Measurements from ENCODE around the gene CD200R1. TPM values are rescaled to one million over a fixed set of nuclear protein-coding genes. Genes with fewer than 3 reads are reported as not detected.

Gene CD200R1
- total RNA-seq, 4 donors from 2014 or later, result 0.75 to 2.1 (median 0.99) TPM

DNA sequence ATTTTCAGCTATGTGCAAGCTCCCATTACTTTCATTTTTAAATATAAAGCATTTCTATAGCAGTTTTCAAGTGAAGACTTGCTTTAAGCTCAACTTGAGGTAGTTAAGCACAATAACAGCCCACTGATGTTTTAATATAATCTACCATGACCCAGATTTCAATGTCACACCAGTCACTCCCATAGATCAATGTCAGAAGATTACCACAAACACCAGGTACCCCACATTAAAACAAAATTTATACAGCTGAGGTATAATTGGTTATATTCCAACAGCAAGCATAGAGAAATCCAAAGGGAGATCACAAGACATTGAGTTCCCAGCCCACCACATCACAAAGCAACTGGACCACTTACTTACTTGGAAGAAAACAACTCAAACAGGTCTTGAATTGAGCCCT, 38.7 kb upstream of the CD200R1 start:
- no peak for DNase-seq
- no peak overlapping the region for H3K27ac ChIP-seq
- intact Hi-C loops (cut with DNase I), result no loop called here
- TF ChIP-seq POLR2A (IDR thresholded peaks at IDR 0.05), result no peak
- TF ChIP-seq, protein P1, sequence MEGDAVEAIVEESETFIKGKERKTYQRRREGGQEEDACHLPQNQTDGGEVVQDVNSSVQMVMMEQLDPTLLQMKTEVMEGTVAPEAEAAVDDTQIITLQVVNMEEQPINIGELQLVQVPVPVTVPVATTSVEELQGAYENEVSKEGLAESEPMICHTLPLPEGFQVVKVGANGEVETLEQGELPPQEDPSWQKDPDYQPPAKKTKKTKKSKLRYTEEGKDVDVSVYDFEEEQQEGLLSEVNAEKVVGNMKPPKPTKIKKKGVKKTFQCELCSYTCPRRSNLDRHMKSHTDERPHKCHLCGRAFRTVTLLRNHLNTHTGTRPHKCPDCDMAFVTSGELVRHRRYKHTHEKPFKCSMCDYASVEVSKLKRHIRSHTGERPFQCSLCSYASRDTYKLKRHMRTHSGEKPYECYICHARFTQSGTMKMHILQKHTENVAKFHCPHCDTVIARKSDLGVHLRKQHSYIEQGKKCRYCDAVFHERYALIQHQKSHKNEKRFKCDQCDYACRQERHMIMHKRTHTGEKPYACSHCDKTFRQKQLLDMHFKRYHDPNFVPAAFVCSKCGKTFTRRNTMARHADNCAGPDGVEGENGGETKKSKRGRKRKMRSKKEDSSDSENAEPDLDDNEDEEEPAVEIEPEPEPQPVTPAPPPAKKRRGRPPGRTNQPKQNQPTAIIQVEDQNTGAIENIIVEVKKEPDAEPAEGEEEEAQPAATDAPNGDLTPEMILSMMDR (IDR thresholded peaks at IDR 0.05), result no peak
- peaks cover 6 to 8% of the 10 kb centered on the region in 2 donors for H3K4me1 ChIP-seq
- H3K36me3 ChIP-seq, result peaks cover 15 to 19% of the 10 kb centered on the region in 2 donors
- no peaks in the 10 kb centered on the region for H3K9me3 ChIP-seq
- no peaks in the 10 kb centered on the region for H3K27me3 ChIP-seq
- H3K4me3 ChIP-seq (replicated peaks in 1 of 3), result no peak overlapping the region

DNA sequence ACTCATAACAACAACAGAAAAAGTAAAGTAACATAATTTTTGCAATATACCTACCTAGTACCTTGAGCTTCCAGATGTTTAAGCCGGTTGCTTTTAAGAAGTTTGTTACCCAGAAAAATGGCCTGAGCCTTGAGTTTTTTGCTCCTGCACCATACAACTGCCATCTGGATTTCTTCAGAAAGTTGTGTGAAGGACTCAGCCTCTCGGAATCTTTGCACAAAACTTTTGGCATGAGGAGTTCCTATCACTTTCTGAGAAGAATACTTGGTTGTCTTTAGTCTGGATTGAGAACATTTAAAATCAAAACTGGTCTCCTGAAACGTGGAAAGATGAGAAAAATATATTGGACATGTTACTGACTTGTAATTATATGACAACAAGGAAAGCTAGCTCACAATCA, 33.2 kb upstream of the CD200R1 start:
- DNase-seq, result no peak
- peaks cover 42 to 47% of the 10 kb centered on the region in 2 donors for H3K36me3 ChIP-seq
- intact Hi-C loops (cut with DNase I), result no loop called here
- H3K4me1 ChIP-seq, result peaks cover 0 to 7% of the 10 kb centered on the region in 2 donors
- no peaks in the 10 kb centered on the region for H3K9me3 ChIP-seq
- no peak overlapping the region for H3K27ac ChIP-seq
- no peaks in the 10 kb centered on the region for H3K27me3 ChIP-seq
- TF ChIP-seq POLR2A (IDR thresholded peaks at IDR 0.05), result no peak
- TF ChIP-seq, protein P1 (IDR thresholded peaks at IDR 0.05), result no peak
- no peak overlapping the region for H3K4me3 ChIP-seq (replicated peaks in 1 of 3)
- 86 to 87% methylated on average over 3 of the region's 3 CpGs for WGBS, 2 donors

GRCh38 chr3:113006359-113007056, 31.6 kb upstream of the CD200R1 start:
- no peak for TF ChIP-seq POLR2A (IDR thresholded peaks at IDR 0.05)
- TF ChIP-seq, protein P1 (IDR thresholded peaks at IDR 0.05), result no peak
- H3K4me1 ChIP-seq, result peaks cover 0 to 7% of the 10 kb centered on the region in 2 donors
- intact Hi-C loops (cut with DNase I), result no loop called here
- DNase-seq, result no peak
- no peak overlapping the region for H3K4me3 ChIP-seq (replicated peaks in 1 of 3)
- H3K27ac ChIP-seq, result no peak overlapping the region
- H3K9me3 ChIP-seq, result no peaks in the 10 kb centered on the region
- no peaks in the 10 kb centered on the region for H3K27me3 ChIP-seq
- 92% methylated on average over 4 of the region's 4 CpGs for WGBS, 2 donors
- peaks cover 34 to 47% of the 10 kb centered on the region in 2 donors for H3K36me3 ChIP-seq

GRCh38 chr3:113005611-113006010, 30.7 kb upstream of the CD200R1 start:
- no peak overlapping the region for H3K27ac ChIP-seq
- TF ChIP-seq, protein P1 (IDR thresholded peaks at IDR 0.05), result no peak
- TF ChIP-seq POLR2A (IDR thresholded peaks at IDR 0.05), result no peak
- H3K4me1 ChIP-seq, result peaks cover 3 to 7% of the 10 kb centered on the region in 2 donors
- intact Hi-C loops (cut with DNase I), result no loop called here
- peaks cover 34 to 46% of the 10 kb centered on the region in 2 donors for H3K36me3 ChIP-seq
- no peak for DNase-seq
- no peak overlapping the region for H3K4me3 ChIP-seq (replicated peaks in 1 of 3)
- WGBS, 2 donors, result 82 to 84% methylated on average over 7 of the region's 7 CpGs
- H3K27me3 ChIP-seq, result no peaks in the 10 kb centered on the region
- no peaks in the 10 kb centered on the region for H3K9me3 ChIP-seq

- Histone ChIP-seq H3K36me3 (peaks cover 16 to 26% of the 10 kb centered on the region in 2 donors), H3K4me1 (peaks cover 3 to 14% of the 10 kb centered on the region in 2 donors), H3K27me3 (no peaks in the 10 kb centered on the region), H3K27ac (peak overlapping the region in 1 of 3 donors; percentile 48), H3K9me3 (no peaks in the 10 kb centered on the region), H3K4me3 (replicated peaks in 1 of 3) (no peak overlapping the region)
- DNase-seq, result no peak
- TF ChIP-seq POLR2A (IDR thresholded peaks at IDR 0.05), result no peak
- TF ChIP-seq, protein P1 (IDR thresholded peaks at IDR 0.05), result no peak
- intact Hi-C loops (cut with DNase I), result no loop called here
These were observed 27.8 kb upstream of the CD200R1 start for GRCh38 chr3:113002679-113003078.
